ENCODE results near the gene ZDHHC14.

The ZDHHC14 gene

DNA sequence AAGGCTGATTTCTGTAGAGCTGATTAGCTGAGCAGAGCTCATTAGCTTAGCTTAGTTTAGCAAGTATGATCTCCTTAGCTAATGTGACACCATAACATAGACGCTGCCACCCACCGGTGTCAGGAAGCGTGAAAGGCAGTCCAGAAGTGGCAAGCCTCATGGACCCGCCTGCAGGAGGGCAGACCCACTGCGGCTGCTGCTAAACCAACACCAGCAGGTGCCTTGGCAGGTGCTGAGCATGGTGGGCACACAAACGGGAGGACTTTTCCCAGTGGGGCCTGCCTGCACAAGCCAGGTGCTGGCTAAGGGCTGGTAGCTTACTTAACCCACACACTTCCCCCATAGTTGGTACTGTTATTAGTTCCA is 22.7 kb downstream of the ZDHHC14 start (continued):
- no peak for TF ChIP-seq POU6F1 (CRISPR knock-in tag; IDR thresholded peaks at IDR 0.05; ENCODE audit: borderline replicate concordance, low read depth)

GRCh38 chr6:157405986-157406385 is 25.0 kb downstream of the ZDHHC14 start:
- ATAC-seq = no peak
- TF ChIP-seq TOX (CRISPR knock-in tag; IDR thresholded peaks at IDR 0.05; ENCODE audit: borderline replicate concordance) = no peak
- TF ChIP-seq, protein P1, sequence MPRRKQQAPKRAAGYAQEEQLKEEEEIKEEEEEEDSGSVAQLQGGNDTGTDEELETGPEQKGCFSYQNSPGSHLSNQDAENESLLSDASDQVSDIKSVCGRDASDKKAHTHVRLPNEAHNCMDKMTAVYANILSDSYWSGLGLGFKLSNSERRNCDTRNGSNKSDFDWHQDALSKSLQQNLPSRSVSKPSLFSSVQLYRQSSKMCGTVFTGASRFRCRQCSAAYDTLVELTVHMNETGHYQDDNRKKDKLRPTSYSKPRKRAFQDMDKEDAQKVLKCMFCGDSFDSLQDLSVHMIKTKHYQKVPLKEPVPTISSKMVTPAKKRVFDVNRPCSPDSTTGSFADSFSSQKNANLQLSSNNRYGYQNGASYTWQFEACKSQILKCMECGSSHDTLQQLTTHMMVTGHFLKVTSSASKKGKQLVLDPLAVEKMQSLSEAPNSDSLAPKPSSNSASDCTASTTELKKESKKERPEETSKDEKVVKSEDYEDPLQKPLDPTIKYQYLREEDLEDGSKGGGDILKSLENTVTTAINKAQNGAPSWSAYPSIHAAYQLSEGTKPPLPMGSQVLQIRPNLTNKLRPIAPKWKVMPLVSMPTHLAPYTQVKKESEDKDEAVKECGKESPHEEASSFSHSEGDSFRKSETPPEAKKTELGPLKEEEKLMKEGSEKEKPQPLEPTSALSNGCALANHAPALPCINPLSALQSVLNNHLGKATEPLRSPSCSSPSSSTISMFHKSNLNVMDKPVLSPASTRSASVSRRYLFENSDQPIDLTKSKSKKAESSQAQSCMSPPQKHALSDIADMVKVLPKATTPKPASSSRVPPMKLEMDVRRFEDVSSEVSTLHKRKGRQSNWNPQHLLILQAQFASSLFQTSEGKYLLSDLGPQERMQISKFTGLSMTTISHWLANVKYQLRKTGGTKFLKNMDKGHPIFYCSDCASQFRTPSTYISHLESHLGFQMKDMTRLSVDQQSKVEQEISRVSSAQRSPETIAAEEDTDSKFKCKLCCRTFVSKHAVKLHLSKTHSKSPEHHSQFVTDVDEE (CRISPR knock-in tag; IDR thresholded peaks at IDR 0.05) = no peak

DNA sequence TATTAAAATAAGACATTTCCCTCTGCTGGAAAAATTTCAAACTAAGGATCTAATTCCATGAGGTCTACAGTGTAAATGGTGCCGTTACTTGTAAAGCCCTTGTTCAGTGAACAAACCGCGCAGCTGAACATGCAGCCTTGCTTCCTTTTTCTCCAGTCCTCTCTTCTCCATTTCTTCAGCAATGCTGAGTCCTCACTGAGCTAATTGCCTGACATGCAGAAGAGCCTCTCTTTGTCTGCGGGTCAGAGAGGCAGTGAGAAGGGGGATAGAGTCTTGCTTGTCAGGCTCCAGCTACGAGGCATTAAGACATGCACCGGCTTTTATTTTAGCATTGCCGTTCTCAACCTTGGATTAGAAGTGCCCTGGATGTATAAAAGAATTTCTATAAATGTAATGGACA is 25.7 kb downstream of the ZDHHC14 start:
- no peak for ATAC-seq
- TF ChIP-seq ZFP3 (CRISPR knock-in tag; IDR thresholded peaks at IDR 0.05) = no peak
- TF ChIP-seq GLIS3 (CRISPR knock-in tag; IDR thresholded peaks at IDR 0.05) = no peak
- no peak for TF ChIP-seq ZC3H10 (CRISPR knock-in tag; IDR thresholded peaks at IDR 0.05)
- no peak for TF ChIP-seq OSR1 (CRISPR knock-in tag; IDR thresholded peaks at IDR 0.05)
- no peak for TF ChIP-seq PPARA (CRISPR knock-in tag; IDR thresholded peaks at IDR 0.05; ENCODE audit: borderline replicate concordance)
- TF ChIP-seq ZNF8 (CRISPR knock-in tag; IDR thresholded peaks at IDR 0.05) = no peak
- no peak for TF ChIP-seq ZNF70 (CRISPR knock-in tag; IDR thresholded peaks at IDR 0.05)
- TF ChIP-seq CSDC2 (CRISPR knock-in tag; IDR thresholded peaks at IDR 0.05) = no peak
- no peak for TF ChIP-seq RARB (CRISPR knock-in tag; IDR thresholded peaks at IDR 0.05)
- TF ChIP-seq, protein P1 (CRISPR knock-in tag; IDR thresholded peaks at IDR 0.05) = no peak
- TF ChIP-seq BACH2 (CRISPR knock-in tag; IDR thresholded peaks at IDR 0.05; ENCODE audit: borderline replicate concordance) = no peak
- TF ChIP-seq POU6F1 (CRISPR knock-in tag; IDR thresholded peaks at IDR 0.05; ENCODE audit: borderline replicate concordance, low read depth) = no peak
- no peak for TF ChIP-seq TCF4 (CRISPR knock-in tag; IDR thresholded peaks at IDR 0.05; ENCODE audit: borderline replicate concordance)
- TF ChIP-seq SNAI2 (CRISPR knock-in tag; IDR thresholded peaks at IDR 0.05) = no peak
- no peak for TF ChIP-seq ARNTL (CRISPR knock-in tag; IDR thresholded peaks at IDR 0.05; ENCODE audit: borderline replicate concordance, low read depth)
- TF ChIP-seq, protein P2, sequence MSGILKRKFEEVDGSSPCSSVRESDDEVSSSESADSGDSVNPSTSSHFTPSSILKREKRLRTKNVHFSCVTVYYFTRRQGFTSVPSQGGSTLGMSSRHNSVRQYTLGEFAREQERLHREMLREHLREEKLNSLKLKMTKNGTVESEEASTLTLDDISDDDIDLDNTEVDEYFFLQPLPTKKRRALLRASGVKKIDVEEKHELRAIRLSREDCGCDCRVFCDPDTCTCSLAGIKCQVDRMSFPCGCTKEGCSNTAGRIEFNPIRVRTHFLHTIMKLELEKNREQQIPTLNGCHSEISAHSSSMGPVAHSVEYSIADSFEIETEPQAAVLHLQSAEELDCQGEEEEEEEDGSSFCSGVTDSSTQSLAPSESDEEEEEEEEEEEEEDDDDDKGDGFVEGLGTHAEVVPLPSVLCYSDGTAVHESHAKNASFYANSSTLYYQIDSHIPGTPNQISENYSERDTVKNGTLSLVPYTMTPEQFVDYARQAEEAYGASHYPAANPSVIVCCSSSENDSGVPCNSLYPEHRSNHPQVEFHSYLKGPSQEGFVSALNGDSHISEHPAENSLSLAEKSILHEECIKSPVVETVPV (CRISPR knock-in tag; IDR thresholded peaks at IDR 0.05) = no peak
- TF ChIP-seq, protein P3, sequence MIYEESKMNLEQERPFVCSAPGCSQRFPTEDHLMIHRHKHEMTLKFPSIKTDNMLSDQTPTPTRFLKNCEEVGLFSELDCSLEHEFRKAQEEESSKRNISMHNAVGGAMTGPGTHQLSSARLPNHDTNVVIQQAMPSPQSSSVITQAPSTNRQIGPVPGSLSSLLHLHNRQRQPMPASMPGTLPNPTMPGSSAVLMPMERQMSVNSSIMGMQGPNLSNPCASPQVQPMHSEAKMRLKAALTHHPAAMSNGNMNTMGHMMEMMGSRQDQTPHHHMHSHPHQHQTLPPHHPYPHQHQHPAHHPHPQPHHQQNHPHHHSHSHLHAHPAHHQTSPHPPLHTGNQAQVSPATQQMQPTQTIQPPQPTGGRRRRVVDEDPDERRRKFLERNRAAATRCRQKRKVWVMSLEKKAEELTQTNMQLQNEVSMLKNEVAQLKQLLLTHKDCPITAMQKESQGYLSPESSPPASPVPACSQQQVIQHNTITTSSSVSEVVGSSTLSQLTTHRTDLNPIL (CRISPR knock-in tag; IDR thresholded peaks at IDR 0.05; ENCODE audit: low read depth) = no peak
- no peak for TF ChIP-seq ZNF565 (CRISPR knock-in tag; conservative IDR thresholded peaks at IDR 0.05; ENCODE audit: low read depth)
- no peak for TF ChIP-seq ZFP30 (CRISPR knock-in tag; IDR thresholded peaks at IDR 0.05)

Data from SK-N-SH treated with all-trans-retinoic acid at 6 μM for 48 hours (cell line).